PFSK-1 (cell line): Measurements from ENCODE around the gene AMBRA1.

ENCODE experiments used
- FOXP2 ChIP-seq: optimal IDR thresholded peaks from 2 replicates; pipeline ENCODE3; 2011; ENCODE audit warnings: borderline replicate concordance, control low read depth, inconsistent platforms; ENCODE audit not compliant: insufficient read depth; ENCODE audit errors: extremely low read length, extremely low read depth
- POLR2AphosphoS5 ChIP-seq: IDR thresholded peaks from 2 replicates; pipeline ENCODE4 v1.6.1; 2012; ENCODE audit warnings: low read depth, mild to moderate bottlenecking, control low read depth, low read length, moderate library complexity
- SIN3A ChIP-seq: IDR thresholded peaks from 2 replicates; pipeline ENCODE4 v1.6.1; 2012; ENCODE audit warnings: mild to moderate bottlenecking, low read length, moderate library complexity, borderline replicate concordance; ENCODE audit not compliant: insufficient read depth
- TAF1 ChIP-seq: IDR thresholded peaks from 2 replicates; pipeline ENCODE4 v1.6.1; 2012; ENCODE audit warnings: low read length, control low read depth, borderline replicate concordance; ENCODE audit not compliant: insufficient read depth
- TF ChIP-seq, protein P1 (sequence below), 2 experiments: IDR thresholded peaks; 2 replicates each; pipeline versions ENCODE4 v1.6.1 to v1.8.0; 2011 to 2012; ENCODE audit warnings: low read depth in 2 of 2, low read length in 2 of 2, control low read depth in 1 of 2, inconsistent platforms in 1 of 2, mild to moderate bottlenecking in 1 of 2, moderate library complexity in 1 of 2; ENCODE audit not compliant: insufficient read depth in 1 of 2

DNA sequence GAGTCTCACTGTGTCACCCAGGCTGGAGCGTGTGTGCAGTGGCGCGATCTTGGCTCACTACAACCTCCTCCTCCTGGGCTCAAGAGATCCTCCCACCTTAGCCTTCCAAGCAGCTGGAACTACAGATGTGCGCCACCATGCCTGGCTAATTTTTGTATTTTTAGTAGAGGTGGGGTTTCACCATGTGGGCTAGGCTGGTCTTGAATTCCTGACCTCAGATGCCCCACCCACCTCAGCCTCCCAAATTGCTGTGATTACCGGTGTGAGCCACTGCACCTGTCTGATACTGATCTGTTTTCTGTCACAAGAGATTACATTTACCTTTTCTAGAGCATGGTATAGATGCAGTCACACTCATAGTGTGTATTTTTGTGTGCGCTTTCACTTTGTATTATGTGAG is 35.1 kb upstream of the AMBRA1 start:
- TF ChIP-seq POLR2AphosphoS5, result no peak
- TF ChIP-seq TAF1, result no peak
- TF ChIP-seq, protein P1, sequence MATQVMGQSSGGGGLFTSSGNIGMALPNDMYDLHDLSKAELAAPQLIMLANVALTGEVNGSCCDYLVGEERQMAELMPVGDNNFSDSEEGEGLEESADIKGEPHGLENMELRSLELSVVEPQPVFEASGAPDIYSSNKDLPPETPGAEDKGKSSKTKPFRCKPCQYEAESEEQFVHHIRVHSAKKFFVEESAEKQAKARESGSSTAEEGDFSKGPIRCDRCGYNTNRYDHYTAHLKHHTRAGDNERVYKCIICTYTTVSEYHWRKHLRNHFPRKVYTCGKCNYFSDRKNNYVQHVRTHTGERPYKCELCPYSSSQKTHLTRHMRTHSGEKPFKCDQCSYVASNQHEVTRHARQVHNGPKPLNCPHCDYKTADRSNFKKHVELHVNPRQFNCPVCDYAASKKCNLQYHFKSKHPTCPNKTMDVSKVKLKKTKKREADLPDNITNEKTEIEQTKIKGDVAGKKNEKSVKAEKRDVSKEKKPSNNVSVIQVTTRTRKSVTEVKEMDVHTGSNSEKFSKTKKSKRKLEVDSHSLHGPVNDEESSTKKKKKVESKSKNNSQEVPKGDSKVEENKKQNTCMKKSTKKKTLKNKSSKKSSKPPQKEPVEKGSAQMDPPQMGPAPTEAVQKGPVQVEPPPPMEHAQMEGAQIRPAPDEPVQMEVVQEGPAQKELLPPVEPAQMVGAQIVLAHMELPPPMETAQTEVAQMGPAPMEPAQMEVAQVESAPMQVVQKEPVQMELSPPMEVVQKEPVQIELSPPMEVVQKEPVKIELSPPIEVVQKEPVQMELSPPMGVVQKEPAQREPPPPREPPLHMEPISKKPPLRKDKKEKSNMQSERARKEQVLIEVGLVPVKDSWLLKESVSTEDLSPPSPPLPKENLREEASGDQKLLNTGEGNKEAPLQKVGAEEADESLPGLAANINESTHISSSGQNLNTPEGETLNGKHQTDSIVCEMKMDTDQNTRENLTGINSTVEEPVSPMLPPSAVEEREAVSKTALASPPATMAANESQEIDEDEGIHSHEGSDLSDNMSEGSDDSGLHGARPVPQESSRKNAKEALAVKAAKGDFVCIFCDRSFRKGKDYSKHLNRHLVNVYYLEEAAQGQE (IDR thresholded peaks at IDR 0.05; ENCODE audit: insufficient read depth in 1 of 2, low read depth in 2 of 2, low read length in 2 of 2), result no peak
- no peak for TF ChIP-seq SIN3A
- no peak for TF ChIP-seq FOXP2
